Thyroid gland (tissue), 4 donors: ENCODE results near the gene ARHGAP18. TPM values are rescaled to one million over a fixed set of nuclear protein-coding genes. Genes with fewer than 3 reads are reported as not detected.

Experiments used
- DNase-seq, 2 donors: peaks; one replicate each; pipeline ENCODE4 v3.0.0-alpha.2; 2019
- H3K27ac ChIP-seq, 3 donors: fragments of 200-600 bp; sonication (generic); 1 replicate in 2 of 3; 2 replicates in 1 of 3; pipeline ENCODE4 v1.5.1; 2016 to 2019; ENCODE audit warnings: mild to moderate bottlenecking in 1 of 3, moderate library complexity in 1 of 3
- H3K27me3 ChIP-seq: fragments of 200-600 bp; sonication (generic); one replicate; pipeline ENCODE4 v1.5.1; 2019
- H3K36me3 ChIP-seq, 2 donors: fragments of 200-600 bp; sonication (generic); one replicate each; pipeline ENCODE4 v1.5.1; 2016 to 2019
- H3K4me1 ChIP-seq, 2 donors: fragments of 200-600 bp; sonication (generic); one replicate each; pipeline ENCODE4 v1.5.1; 2017 to 2019
- H3K4me3 ChIP-seq, 3 donors: fragments of 200-600 bp; sonication (generic); replicated peaks in 1 of 3; 1 replicate in 2 of 3; 2 replicates in 1 of 3; pipeline ENCODE4 v1.5.1; 2016; ENCODE audit warnings: mild to moderate bottlenecking in 1 of 3
- H3K9me3 ChIP-seq: fragments of 200-600 bp; sonication (generic); one replicate; pipeline ENCODE4 v1.5.1; 2017
- POLR2A ChIP-seq, 2 donors: fragments of 450-650 bp; IDR thresholded peaks; one replicate each; pipeline ENCODE4 v1.6.1; 2017; ENCODE audit warnings: antibody characterized with exemption in 2 of 2, mild to moderate bottlenecking in 2 of 2, moderate library complexity in 1 of 2
- WGBS, 2 donors: methylation state at CpG; one replicate each; pipeline ENCODE4 v1.1.5; 2017; 5-methylcytosine and 5-hydroxymethylcytosine counted together
- intact Hi-C: fragments of 100-400 bp; cut with DNase I; formaldehyde crosslinking; loops from one replicate; pipeline ENCODE4 v1.15.1; 2023
- total RNA-seq, 4 donors: library from RNA; depleted of rRNA; stranded (reverse); fragments of >200 nt; gene quantifications; one replicate each; pipeline ENCODE4 v1.2.3, GENCODE V29; 2016
- TF ChIP-seq, protein P1 (sequence below), 6 experiments: fragments of 200-600 bp in 3 of 6; fragments of 450-650 bp in 3 of 6; sonication (generic) in 3 of 6; IDR thresholded peaks; one replicate each; pipeline ENCODE4 v1.5.1; 2016 to 2019; ENCODE audit warnings: antibody characterized with exemption in 6 of 6, mild to moderate bottlenecking in 2 of 6, inconsistent platforms in 1 of 6, moderate library complexity in 1 of 6

The ARHGAP18 gene
- total RNA-seq, 4 donors from 2014 or later, result 26.5 to 31.6 (median 28.3) TPM

- Histone ChIP-seq H3K27ac (no peak overlapping the region), H3K4me3 (no peak overlapping the region), H3K36me3 (no peaks in the 10 kb centered on the region), H3K27me3 (no peaks in the 10 kb centered on the region), H3K9me3 (no peaks in the 10 kb centered on the region), H3K4me1 (no peaks in the 10 kb centered on the region)
- intact Hi-C loops, result loop anchor here (5.0 kb wide), 1 partner anchor 136 kb away; no protein-coding TSS in a partner anchor
- no peak for DNase-seq
- WGBS, 2 donors, result 73 to 81% methylated on average over 2 of the region's 2 CpGs
- no peak for TF ChIP-seq POLR2A (IDR thresholded peaks at IDR 0.05)
- TF ChIP-seq, protein P1, sequence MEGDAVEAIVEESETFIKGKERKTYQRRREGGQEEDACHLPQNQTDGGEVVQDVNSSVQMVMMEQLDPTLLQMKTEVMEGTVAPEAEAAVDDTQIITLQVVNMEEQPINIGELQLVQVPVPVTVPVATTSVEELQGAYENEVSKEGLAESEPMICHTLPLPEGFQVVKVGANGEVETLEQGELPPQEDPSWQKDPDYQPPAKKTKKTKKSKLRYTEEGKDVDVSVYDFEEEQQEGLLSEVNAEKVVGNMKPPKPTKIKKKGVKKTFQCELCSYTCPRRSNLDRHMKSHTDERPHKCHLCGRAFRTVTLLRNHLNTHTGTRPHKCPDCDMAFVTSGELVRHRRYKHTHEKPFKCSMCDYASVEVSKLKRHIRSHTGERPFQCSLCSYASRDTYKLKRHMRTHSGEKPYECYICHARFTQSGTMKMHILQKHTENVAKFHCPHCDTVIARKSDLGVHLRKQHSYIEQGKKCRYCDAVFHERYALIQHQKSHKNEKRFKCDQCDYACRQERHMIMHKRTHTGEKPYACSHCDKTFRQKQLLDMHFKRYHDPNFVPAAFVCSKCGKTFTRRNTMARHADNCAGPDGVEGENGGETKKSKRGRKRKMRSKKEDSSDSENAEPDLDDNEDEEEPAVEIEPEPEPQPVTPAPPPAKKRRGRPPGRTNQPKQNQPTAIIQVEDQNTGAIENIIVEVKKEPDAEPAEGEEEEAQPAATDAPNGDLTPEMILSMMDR (IDR thresholded peaks at IDR 0.05), result no peak
Observed at GRCh38 chr6:129733290-129733689, 23.3 kb upstream of the ARHGAP18 start.

- no peak overlapping the region for H3K27ac ChIP-seq
- no peaks in the 10 kb centered on the region for H3K4me1 ChIP-seq
- no peaks in the 10 kb centered on the region for H3K27me3 ChIP-seq
- TF ChIP-seq, protein P1 (IDR thresholded peaks at IDR 0.05), result no peak
- TF ChIP-seq POLR2A (IDR thresholded peaks at IDR 0.05), result no peak
- 92 to 93% methylated on average over 4 of the region's 4 CpGs for WGBS, 2 donors
- no peaks in the 10 kb centered on the region for H3K9me3 ChIP-seq
- no peaks in the 10 kb centered on the region for H3K36me3 ChIP-seq
- intact Hi-C loops, result loop anchor here (5.0 kb wide), 1 partner anchor 135 kb away; no protein-coding TSS in a partner anchor
- no peak overlapping the region for H3K4me3 ChIP-seq
- DNase-seq, result no peak
Observed at GRCh38 chr6:129732542-129732941, 22.6 kb upstream of the ARHGAP18 start.

DNA sequence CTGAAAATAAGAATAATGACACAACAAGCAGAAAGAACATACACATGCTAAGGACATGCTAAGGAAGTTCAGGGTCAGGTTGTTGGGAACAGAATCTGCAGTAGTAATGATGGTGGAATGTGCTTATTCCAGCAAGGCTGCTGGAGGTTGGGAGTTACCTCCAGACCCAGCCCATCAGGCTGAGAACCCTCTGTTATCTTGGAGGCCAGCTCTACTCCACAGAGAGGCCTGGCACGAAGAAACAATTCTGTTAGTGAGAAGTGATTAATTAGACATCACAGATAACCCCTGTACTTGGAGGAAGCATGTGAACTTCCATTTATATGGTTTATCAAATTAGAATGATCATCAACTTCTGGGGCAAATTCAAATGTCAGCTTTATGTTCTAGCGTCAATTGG lies 22.1 kb upstream of the ARHGAP18 start:
- Histone ChIP-seq H3K4me1 (no peaks in the 10 kb centered on the region), H3K27me3 (no peaks in the 10 kb centered on the region), H3K27ac (no peak overlapping the region), H3K4me3 (no peak overlapping the region), H3K36me3 (no peaks in the 10 kb centered on the region), H3K9me3 (no peaks in the 10 kb centered on the region)
- WGBS, 2 donors, result 76 to 78% methylated on average over 2 of the region's 2 CpGs
- TF ChIP-seq, protein P1 (IDR thresholded peaks at IDR 0.05), result no peak
- no peak for TF ChIP-seq POLR2A (IDR thresholded peaks at IDR 0.05)
- DNase-seq, result no peak
- intact Hi-C loops, result loop anchor here (5.0 kb wide), 1 partner anchor 135 kb away; no protein-coding TSS in a partner anchor

GRCh38 chr6:129731428-129731827 lies 21.5 kb upstream of the ARHGAP18 start:
- H3K4me3 ChIP-seq, result no peak overlapping the region
- no peaks in the 10 kb centered on the region for H3K36me3 ChIP-seq
- intact Hi-C loops, result loop anchor here (5.0 kb wide), 1 partner anchor 134 kb away; no protein-coding TSS in a partner anchor
- TF ChIP-seq, protein P1 (IDR thresholded peaks at IDR 0.05), result no peak
- no peak for TF ChIP-seq POLR2A (IDR thresholded peaks at IDR 0.05)
- H3K27me3 ChIP-seq, result no peaks in the 10 kb centered on the region
- H3K9me3 ChIP-seq, result no peaks in the 10 kb centered on the region
- H3K27ac ChIP-seq, result no peak overlapping the region
- DNase-seq, result no peak
- WGBS, 2 donors, result 76 to 77% methylated on average over 4 of the region's 4 CpGs
- no peaks in the 10 kb centered on the region for H3K4me1 ChIP-seq

GRCh38 chr6:129730477-129731165 lies 20.6 kb upstream of the ARHGAP18 start:
- H3K36me3 ChIP-seq, result no peaks in the 10 kb centered on the region
- H3K27ac ChIP-seq, result no peak overlapping the region
- TF ChIP-seq POLR2A (IDR thresholded peaks at IDR 0.05), result no peak
- TF ChIP-seq, protein P1 (IDR thresholded peaks at IDR 0.05), result peak; percentile 31 to 82 (median 64)
- H3K27me3 ChIP-seq, result no peaks in the 10 kb centered on the region
- WGBS, 2 donors, result 33% methylated on average over 8 of the region's 8 CpGs
- H3K4me1 ChIP-seq, result no peaks in the 10 kb centered on the region
- H3K4me3 ChIP-seq, result no peak overlapping the region
- DNase-seq, result peak in 1 of 2 donors; percentile 20
- intact Hi-C loops, result loop anchor here (5.0 kb wide), 1 partner anchor 133 kb away; no protein-coding TSS in a partner anchor
- no peaks in the 10 kb centered on the region for H3K9me3 ChIP-seq
